H1 (cell line): Measurements from ENCODE around the gene C17orf100. TPM values are rescaled to one million over a fixed set of nuclear protein-coding genes. Genes with fewer than 3 reads are reported as not detected.

ENCODE experiments used
- SP2 ChIP-seq: IDR thresholded peaks from 2 replicates; pipeline ENCODE4 v1.6.1; 2012; ENCODE audit warnings: mild to moderate bottlenecking, low read length, inconsistent platforms
- TBP ChIP-seq: IDR thresholded peaks from 2 replicates; pipeline ENCODE4 v1.6.1; 2011; ENCODE audit warnings: low read depth, low read length, improper control_type of control experiment
- polyA plus RNA-seq, 7 experiments: library from polyadenylated mRNA; depleted of rRNA in 3 of 7; stranded (reverse) in 5 of 7; unstranded in 2 of 7; fragments of >200 nt in 5 of 7; fragments of 200-250 nt in 2 of 7; gene quantifications; 1 replicate in 5 of 7; 2 replicates in 1 of 7; 4 replicates in 1 of 7; pipeline versions ENCODE4 v1.2.1 to v1.2.3, GENCODE V29; 2011 to 2013; ENCODE audit warnings: missing spikeins in 2 of 7, mixed read lengths in 2 of 7
- total RNA-seq: library from RNA; stranded (reverse); fragmentation: NEBNext Ultra II Directional; extraction: Animal tissue kit (Norgen Biotek cat#: 25700); gene quantifications from 2 replicates; pipeline ENCODE4 v1.2.1, GENCODE V29; 2021

Gene C17orf100
- total and polyA plus RNA-seq, 2 of the 8 experiments (the other 6 are each of a cell fraction or from before 2014, with no cell fraction given), result 2.1 to 2.8 TPM

DNA sequence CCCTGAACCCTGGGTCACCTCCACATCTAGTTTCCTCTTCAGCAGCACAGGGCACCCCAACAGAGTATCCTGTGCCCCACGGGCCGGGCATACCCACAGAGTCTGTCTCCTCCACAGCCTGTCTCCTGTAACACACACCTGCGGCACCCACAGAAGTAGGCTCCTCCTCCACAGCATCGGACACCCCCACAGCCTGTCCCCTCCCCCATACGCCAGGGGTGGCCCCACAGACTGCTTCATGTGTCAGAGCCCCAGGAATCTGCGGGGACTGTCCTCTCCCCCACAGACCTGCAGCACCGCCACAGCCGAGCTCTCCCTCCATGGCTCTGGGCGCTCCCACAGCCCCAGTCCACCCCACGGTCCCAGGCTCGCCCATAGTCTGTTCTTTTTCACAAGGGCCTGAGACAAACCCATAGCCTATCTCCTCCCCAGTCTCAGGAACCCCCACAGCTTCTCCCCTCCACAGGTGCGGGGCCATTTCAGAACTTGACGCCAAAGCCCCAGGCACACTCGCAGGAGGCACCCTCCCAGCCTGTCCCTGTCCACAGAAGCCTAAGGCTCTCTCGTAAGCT lies 12.5 kb upstream of the C17orf100 start (continued):
- TF ChIP-seq TBP (no peak), SP2 (no peak)
